RPMI7951 (cell line): ENCODE results near the gene IFFO2. TPM values are rescaled to one million over a fixed set of nuclear protein-coding genes. Genes with fewer than 3 reads are reported as not detected.

Experiments used
- DNase-seq: peaks from one replicate; pipeline ENCODE4 v3.0.0-alpha.2; 2012; ENCODE audit warnings: low read depth
- total RNA-seq: library from RNA; depleted of rRNA; stranded (reverse); fragments of >200 nt; shearing (Covaris generic); gene quantifications from 2 replicates; pipeline ENCODE4 v1.2.3, GENCODE V29; 2014; rRNA removed

Gene IFFO2
- total RNA-seq = 9.1 and 9.9 TPM in 2 replicates

DNA sequence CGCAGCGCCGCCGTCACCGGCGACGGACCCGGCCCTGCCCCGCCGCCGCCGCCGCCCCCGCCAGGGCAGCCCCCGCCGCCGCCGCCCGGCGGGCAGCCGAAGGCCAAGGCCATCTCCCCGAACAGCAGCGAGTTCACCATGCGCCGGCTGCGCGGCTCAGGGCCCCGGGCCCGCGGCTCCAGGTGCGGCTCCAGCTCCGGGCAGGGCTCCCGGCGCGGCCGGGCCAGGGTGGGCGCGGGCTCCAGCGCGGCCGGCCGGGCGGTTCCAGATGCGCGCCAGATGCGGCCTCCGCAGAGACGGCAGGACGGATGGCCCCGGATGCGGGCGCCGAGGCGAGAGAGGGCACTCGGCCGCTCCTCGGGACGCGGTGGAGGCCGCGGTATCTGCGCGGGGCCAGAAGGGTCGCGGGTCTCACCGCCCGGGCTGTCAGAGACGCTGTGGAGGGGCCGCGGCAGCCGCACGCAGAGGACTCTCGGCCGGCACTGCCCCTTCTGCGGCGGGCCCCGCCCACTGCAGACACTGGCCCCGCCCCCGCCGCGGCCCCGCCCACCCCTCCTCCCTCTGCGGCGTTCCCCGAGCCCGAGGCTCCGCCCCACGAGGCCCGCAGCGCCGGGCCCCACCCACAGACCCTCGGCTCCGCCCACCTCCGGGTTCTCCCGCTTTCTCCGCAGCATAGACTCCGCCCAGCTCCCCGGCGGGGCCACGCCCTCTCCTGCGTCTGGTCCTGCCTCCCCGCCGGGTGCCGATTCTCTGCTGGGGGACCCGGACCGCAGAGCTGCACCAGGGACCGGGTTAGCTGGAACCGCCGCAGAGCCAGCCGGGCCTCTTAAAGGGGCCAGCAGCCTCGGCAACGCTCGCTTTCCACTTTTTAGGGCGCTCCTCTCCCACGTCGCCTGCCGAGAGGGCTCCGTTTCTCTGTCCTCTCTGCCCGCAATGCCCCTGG, at the start of gene IFFO2:
Gene IFFO2, minus strand, starts transcription at position 484 of the 943 bp plus-strand sequence. Its CDS starts 344 bp downstream, at position 140.
- peak; percentile 92 for DNase-seq

DNA sequence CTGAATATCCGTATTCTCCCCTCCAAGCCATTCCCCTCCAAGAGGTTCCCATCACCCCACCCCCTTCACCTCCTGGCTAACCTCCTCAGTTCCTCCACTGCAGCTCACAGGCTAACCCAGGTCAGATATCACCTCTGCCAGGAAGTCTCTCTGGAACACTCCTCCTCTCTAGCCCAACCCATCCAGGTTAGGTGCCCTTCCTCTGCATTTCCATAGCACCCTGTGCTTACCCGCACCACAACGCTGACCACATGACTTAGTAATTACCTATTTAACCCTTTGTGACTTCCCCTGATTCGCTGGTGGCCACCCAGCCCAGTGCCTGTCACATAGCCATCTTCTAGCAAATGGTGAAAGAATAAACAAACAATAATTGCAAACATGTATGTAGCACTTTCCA, 49.5 kb upstream of the IFFO2 start:
- DNase-seq = no peak

- peak; percentile 70 for DNase-seq
Observed at GRCh38 chr1:19003371-19004290, 47.2 kb upstream of the IFFO2 start.

- DNase-seq = peak; percentile 18
Observed at GRCh38 chr1:19000065-19000464, 43.6 kb upstream of the IFFO2 start.

- peak; percentile 36 for DNase-seq
Observed at GRCh38 chr1:18999359-18999758, 42.9 kb upstream of the IFFO2 start.

DNA sequence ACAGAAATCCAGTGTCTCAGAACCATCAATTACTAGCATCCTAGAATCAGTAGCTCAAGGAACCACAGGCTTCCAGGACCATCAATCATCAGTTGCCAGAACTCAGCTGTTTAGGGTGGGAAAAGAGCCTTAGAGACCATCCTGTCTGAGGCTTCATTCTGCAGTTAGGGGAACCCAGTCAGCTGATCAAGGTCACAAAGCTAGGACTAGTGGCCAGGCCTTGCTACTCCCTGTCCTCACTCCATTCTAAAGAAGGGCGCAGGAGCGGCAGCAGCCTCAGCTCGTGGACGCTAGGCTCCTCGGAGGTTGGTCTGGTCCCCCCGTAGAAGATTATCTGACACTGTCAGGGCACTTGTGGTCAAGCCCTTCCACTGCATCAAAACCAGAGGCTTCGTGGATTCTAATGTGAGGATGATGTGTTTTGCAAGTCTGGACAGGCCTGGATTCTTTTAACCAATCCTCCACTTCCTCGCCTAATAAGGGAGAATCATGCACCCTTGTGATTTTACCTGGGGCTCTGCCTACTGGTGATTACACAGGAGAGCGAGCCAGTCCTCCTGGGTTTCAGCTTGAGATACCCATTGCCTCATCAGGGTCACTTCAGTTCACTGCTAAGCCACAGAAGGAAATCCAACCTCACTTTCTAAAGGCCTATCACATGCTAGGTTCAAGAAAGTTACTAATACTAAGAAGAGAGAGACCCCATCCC, 41.7 kb upstream of the IFFO2 start:
- DNase-seq = no peak

GRCh38 chr1:18997508-18997907, 41.0 kb upstream of the IFFO2 start:
- DNase-seq = no peak

- no peak for DNase-seq
Observed at GRCh38 chr1:18996548-18997177, 40.2 kb upstream of the IFFO2 start.

DNA sequence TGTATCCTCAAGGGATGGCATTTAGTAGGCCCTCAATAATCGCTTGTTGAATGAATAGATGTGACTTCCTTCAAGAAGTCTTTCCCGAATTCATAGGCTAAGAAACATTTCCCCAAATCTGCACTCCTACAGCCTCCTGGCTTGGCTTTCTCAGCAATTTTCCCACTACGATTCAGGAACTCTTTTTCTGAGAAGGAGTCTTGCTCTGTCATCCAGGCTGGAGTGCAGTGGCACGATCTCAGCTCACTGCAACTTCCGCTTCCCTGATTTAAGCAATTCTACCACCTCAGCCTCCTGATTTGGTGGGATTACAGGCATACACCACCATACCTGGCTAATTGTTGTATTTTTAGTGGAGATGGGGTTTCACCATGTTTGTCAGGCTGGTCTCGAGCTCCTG, 37.9 kb upstream of the IFFO2 start:
- DNase-seq = no peak

- DNase-seq = no peak
Observed at GRCh38 chr1:18992646-18993045, 36.2 kb upstream of the IFFO2 start.

- no peak for DNase-seq
Observed at GRCh38 chr1:18991585-18991984, 35.1 kb upstream of the IFFO2 start.

GRCh38 chr1:18989896-18990295, 33.4 kb upstream of the IFFO2 start:
- no peak for DNase-seq

- no peak for DNase-seq
Observed at GRCh38 chr1:18989176-18989799, 32.8 kb upstream of the IFFO2 start.

GRCh38 chr1:18981242-18981641, 24.8 kb upstream of the IFFO2 start:
- DNase-seq = no peak

DNA sequence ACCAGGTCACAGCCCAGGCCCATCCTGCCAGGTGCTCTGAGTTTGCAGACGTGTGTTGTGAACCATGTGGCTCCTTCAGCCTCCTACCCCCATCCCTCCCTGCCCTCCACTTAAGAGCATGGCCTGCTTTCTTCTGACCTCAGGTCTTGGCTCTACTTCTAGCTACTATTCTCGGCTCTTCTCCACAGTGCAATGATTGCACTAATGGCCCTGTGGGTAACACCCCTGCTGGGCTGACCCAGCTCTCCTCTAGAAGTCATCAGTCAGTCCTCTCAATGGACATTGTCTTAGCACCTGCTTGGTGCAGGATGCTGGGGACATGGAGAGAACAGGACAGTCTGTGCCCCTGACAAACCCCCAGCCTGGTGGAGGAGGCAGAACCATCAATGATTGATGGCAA, 22.2 kb upstream of the IFFO2 start:
- no peak for DNase-seq

DNA sequence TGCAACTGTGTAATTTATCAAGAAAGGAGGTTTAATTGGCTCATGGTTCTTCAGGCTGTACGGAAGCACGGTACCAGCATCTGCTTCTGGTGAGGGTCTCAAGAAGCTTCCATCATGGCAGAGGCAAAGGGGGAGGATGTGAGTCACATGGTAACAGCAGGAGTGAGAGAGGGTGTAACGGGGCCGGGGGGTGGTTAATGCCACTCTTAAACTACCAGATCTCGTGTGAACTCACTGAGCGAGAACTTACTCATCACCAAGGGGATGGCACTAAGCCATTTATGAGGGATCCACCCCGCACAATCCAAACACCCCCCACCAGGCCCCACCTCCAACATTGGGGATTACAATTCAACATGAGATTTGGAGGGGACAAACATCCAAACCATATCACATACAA, 21.0 kb upstream of the IFFO2 start:
- DNase-seq = peak; percentile 45

DNA sequence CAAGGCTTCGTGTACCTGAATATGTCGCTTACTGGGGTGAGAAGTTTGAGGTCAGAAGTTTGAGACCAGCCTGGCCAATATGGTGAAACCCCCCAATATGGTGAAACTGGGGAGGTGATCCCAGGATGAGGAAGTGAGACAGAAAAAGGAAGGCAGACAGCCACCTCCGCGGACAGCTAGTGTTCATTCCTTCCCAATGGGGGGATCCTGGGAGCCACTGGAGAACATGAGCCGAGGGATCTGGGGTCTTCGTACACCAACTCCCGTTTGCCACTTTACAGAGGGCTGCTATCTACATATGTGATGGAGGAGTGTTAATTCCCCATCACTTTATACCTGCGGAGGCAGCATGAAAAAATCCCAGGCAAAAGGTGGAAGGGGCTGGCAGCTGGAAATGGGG, 19.6 kb upstream of the IFFO2 start:
- DNase-seq = no peak

DNA sequence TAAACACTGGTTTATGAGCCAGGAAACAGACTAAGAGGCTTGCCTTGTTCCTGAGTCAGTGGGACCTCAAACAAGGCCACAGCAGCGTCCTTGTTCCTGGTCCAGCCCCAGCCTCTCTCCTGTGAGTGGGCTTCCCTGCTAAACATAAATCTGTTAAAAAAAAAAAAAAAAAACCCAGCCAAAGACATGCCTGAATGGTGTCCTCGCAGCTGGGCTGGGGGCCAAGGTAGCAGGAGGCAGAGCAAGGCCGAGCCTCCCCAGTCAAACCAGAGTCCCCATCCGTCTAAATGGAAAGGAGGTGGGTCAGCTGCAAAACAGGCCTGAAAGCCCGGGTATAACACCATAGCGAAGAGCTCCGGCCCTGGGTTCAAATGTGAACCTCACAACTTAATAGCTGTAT, 18.1 kb upstream of the IFFO2 start:
- no peak for DNase-seq

- DNase-seq = no peak
Observed at GRCh38 chr1:18974005-18974404, 17.5 kb upstream of the IFFO2 start.

DNA sequence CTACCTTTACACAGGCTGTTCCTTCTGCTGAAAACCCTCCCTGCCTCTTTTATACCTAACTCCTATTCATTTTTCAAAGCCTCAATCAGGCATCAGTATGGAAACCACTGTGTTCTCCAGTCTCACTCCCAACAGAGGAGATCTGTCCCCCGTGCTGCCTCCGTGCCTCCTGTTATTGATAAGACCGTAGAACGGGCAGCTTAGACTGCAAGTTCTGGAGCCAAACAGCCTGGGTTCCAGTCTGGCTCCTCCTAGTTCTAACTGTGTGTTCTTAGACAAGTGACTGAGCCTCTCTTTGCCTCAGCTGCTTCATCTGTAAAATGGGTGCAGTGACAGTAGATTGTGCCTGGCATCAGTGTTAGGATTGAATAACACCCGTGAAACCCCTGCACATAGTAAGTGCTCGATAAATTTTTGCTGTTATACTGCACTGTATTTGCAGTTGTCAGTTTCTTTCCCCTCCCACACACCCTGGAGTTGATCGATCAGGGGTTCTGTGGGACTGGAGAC, 17.0 kb upstream of the IFFO2 start:
- DNase-seq = no peak

DNA sequence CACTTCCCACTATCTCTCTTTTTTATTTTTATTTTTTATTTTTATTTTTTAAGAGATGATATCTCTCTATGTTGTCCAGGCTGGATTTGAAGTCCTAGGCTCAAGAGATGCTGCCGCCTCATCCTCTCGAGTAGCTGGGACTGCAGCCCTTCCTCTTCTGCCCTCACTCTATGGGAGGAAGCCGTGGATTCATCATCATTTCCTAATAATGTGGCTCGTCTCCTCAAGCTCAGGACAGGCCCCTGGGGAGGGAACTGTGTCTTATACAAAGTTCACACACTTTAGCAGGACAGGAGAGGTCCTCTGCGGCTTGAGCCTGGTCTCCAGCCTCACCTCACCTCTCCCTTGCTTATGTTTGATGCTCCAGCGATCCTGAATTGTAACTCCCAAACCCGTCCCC, 16.5 kb upstream of the IFFO2 start:
- DNase-seq = no peak
